ENCODE measurements around the gene ATXN1. TPM values are rescaled to one million over a fixed set of nuclear protein-coding genes. Genes with fewer than 3 reads are reported as not detected.

Gene ATXN1
- total RNA-seq, 1 donor from 2014 or later = 15.5 TPM

DNA sequence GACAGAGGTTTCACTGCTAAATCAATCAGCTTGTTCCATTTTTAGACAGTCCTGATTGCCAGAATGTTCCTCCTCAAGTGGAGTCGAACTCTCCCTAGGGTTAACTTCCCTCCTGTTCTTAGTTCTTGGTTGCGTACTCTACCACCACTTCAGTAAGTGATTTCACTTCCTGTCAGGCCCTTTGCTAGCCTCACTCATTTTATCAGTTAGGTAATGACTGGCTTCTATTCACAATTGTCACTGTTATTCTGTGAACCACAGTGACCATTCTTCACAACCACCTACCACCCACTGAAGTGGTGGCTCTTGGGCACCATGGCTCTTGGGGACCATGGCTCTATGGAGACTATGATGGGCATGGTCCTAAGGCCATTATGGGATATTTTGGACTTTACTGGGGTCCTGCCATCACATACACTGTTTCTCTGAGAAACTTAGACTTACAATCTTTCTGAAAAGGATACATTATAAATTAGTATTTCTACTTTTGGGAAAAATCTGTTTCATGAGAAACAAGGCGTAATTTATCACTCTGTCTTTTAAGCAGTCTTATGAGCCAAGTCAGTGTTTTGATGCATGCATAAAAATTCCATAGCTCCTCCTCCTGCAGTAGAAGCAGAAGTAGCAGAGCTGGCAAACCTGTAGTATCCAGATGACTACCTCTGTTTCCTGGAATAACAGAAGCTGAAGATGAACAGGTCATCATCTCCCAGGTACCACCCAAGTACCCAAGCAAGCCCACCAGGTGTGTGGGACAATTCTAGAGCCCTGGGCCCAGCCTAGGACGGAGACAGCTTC lies 66.3 kb downstream of the ATXN1 start:
- Mint-ChIP-seq H3K27me3 (ENCODE audit: unreplicated experiment) (peaks cover 5% of the 10 kb centered on the region), H3K4me1 (ENCODE audit: low read depth, unreplicated experiment) (peaks cover 15% of the 10 kb centered on the region), H3K36me3 (ENCODE audit: unreplicated experiment) (no peaks in the 10 kb centered on the region), H3K27ac (ENCODE audit: unreplicated experiment) (no peak overlapping the region), H3K9me3 (ENCODE audit: unreplicated experiment) (peaks cover 2% of the 10 kb centered on the region), H3K4me3 (ENCODE audit: unreplicated experiment) (no peak overlapping the region)
- no peak for DNase-seq
- TF ChIP-seq, protein P1, sequence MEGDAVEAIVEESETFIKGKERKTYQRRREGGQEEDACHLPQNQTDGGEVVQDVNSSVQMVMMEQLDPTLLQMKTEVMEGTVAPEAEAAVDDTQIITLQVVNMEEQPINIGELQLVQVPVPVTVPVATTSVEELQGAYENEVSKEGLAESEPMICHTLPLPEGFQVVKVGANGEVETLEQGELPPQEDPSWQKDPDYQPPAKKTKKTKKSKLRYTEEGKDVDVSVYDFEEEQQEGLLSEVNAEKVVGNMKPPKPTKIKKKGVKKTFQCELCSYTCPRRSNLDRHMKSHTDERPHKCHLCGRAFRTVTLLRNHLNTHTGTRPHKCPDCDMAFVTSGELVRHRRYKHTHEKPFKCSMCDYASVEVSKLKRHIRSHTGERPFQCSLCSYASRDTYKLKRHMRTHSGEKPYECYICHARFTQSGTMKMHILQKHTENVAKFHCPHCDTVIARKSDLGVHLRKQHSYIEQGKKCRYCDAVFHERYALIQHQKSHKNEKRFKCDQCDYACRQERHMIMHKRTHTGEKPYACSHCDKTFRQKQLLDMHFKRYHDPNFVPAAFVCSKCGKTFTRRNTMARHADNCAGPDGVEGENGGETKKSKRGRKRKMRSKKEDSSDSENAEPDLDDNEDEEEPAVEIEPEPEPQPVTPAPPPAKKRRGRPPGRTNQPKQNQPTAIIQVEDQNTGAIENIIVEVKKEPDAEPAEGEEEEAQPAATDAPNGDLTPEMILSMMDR (IDR thresholded peaks at IDR 0.05; ENCODE audit: partially characterized antibody, unreplicated experiment) = no peak

DNA sequence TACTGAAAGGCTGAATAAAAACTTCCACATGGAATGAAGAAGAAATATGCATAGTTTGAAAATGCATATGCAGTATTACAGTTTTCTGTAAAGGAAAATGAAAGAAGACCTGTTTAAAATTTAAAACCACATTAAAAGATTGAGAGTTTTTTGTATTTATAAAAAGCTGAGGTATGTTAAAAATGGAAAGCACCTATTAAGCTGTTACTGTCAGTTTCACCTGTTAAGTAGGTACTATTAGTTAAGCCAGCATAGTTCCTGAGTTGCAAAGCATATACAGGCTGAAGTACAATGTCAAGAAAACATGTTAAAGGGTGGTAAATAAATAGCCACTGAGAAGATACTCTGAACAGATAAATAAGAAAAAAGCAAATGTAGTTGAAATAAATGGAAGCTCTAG lies 69.9 kb downstream of the ATXN1 start:
- peaks cover 2% of the 10 kb centered on the region for H3K9me3 Mint-ChIP-seq (ENCODE audit: unreplicated experiment)
- no peak for DNase-seq
- H3K27ac Mint-ChIP-seq (ENCODE audit: unreplicated experiment) = no peak overlapping the region
- no peaks in the 10 kb centered on the region for H3K36me3 Mint-ChIP-seq (ENCODE audit: unreplicated experiment)
- no peaks in the 10 kb centered on the region for H3K4me1 Mint-ChIP-seq (ENCODE audit: low read depth, unreplicated experiment)
- no peak overlapping the region for H3K4me3 Mint-ChIP-seq (ENCODE audit: unreplicated experiment)
- no peaks in the 10 kb centered on the region for H3K27me3 Mint-ChIP-seq (ENCODE audit: unreplicated experiment)
- TF ChIP-seq, protein P1 (IDR thresholded peaks at IDR 0.05; ENCODE audit: partially characterized antibody, unreplicated experiment) = no peak

DNA sequence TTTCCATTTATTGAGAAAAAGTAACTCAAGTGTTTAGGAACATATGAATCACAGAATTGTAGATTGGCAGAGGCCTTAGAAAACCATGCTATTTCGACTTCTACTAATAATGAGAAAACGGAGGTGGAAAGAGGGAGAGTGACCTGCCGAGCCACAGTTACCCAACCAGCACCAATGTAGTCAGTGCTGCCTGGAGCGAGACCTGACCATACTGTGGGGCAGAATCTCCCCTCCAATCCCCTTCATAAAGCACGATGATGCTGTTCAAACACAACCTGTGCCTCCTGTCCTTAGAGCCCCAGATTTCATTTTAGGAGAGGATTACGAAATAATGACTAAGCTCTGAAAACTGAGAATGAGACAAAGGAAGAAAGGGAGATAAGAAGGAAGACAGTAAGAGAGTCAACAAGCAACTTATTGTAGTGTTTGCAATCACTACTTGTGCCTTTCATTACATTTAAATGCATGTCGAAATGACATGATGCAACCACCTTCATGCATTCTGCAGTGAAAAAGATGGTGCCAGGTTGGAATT lies 70.6 kb downstream of the ATXN1 start:
- TF ChIP-seq, protein P1 (IDR thresholded peaks at IDR 0.05; ENCODE audit: partially characterized antibody, unreplicated experiment) = no peak
- H3K4me1 Mint-ChIP-seq (ENCODE audit: low read depth, unreplicated experiment) = no peaks in the 10 kb centered on the region
- H3K27me3 Mint-ChIP-seq (ENCODE audit: unreplicated experiment) = no peaks in the 10 kb centered on the region
- no peak for DNase-seq
- H3K4me3 Mint-ChIP-seq (ENCODE audit: unreplicated experiment) = no peak overlapping the region
- peaks cover 2% of the 10 kb centered on the region for H3K9me3 Mint-ChIP-seq (ENCODE audit: unreplicated experiment)
- no peak overlapping the region for H3K27ac Mint-ChIP-seq (ENCODE audit: unreplicated experiment)
- no peaks in the 10 kb centered on the region for H3K36me3 Mint-ChIP-seq (ENCODE audit: unreplicated experiment)

DNA sequence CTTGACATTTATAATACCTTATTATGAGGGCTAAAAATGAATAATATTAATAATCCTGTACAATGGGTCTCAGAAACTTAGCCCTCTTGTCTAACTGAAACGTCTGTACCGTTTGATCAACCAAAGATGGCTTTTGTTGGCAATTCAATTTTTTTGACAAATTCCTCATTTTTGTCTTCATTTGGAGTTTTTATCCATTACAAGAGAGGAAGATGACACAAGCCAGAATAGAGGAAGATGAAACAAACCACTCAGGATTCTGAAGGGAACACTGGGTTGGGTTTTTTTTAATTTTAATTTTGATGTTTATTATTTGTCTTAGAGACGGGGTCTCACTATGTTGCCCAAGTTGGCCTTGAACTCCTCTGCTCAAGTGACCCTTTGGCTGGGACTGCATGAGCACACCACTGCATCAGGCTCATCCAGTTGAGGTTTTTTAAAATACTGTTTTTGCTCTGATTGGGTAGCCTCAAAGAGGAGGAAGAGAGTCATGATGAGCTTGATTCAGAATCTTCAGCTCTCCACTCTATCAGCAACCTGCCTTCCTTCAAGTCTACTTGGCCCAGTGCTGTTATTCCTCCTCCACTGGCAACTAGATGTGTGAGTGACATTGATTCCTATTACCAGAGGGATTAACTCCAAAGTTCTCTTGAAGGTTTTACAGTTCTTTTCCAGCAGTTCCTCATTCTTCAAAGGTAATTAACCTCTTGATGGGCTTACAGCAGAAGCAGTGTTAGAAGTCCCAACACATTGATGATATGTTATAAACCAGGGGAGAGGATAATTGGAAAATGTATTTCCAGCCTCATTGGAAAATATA lies 71.3 kb downstream of the ATXN1 start:
- H3K4me3 Mint-ChIP-seq (ENCODE audit: unreplicated experiment) = no peak overlapping the region
- no peaks in the 10 kb centered on the region for H3K4me1 Mint-ChIP-seq (ENCODE audit: low read depth, unreplicated experiment)
- DNase-seq = no peak
- H3K36me3 Mint-ChIP-seq (ENCODE audit: unreplicated experiment) = no peaks in the 10 kb centered on the region
- TF ChIP-seq, protein P1 (IDR thresholded peaks at IDR 0.05; ENCODE audit: partially characterized antibody, unreplicated experiment) = no peak
- H3K27ac Mint-ChIP-seq (ENCODE audit: unreplicated experiment) = no peak overlapping the region
- no peaks in the 10 kb centered on the region for H3K27me3 Mint-ChIP-seq (ENCODE audit: unreplicated experiment)
- peaks cover 2% of the 10 kb centered on the region for H3K9me3 Mint-ChIP-seq (ENCODE audit: unreplicated experiment)
